Left ventricle myocardium inferior (tissue), 1 donor: ENCODE results near the gene METTL25. TPM values are rescaled to one million over a fixed set of nuclear protein-coding genes. Genes with fewer than 3 reads are reported as not detected.

ENCODE experiments used
- DNase-seq: peaks from one replicate; pipeline ENCODE4 v3.0.0-alpha.2; 2020
- H3K27ac ChIP-seq: fragments of 200-600 bp; replicated peaks from 2 replicates; pipeline ENCODE4 v1.8.0; 2021
- H3K27me3 ChIP-seq: fragments of 200-600 bp; 2 replicates; pipeline ENCODE4 v1.8.0; 2021; ENCODE audit warnings: low read depth
- H3K36me3 ChIP-seq: fragments of 200-600 bp; 2 replicates; pipeline ENCODE4 v1.8.0; 2021
- H3K4me1 ChIP-seq: fragments of 200-600 bp; 2 replicates; pipeline ENCODE4 v1.8.0; 2021
- H3K4me3 ChIP-seq: fragments of 200-600 bp; 2 replicates; pipeline ENCODE4 v1.8.0; 2021; ENCODE audit warnings: mild to moderate bottlenecking, moderate library complexity
- H3K9me3 ChIP-seq: fragments of 200-600 bp; replicated peaks from 2 replicates; pipeline ENCODE4 v1.8.0; 2021
- CTCF ChIP-seq: fragments of 200-600 bp; IDR thresholded peaks from 2 replicates; pipeline ENCODE4 v1.8.0; 2021; ENCODE audit warnings: antibody characterized with exemption, mild to moderate bottlenecking, borderline replicate concordance
- intact Hi-C: fragments of 100-400 bp; cut with micrococcal nuclease; formaldehyde crosslinking; loops from one replicate; pipeline ENCODE4 v1.11.0; 2022
- total RNA-seq: library from RNA; stranded (reverse); fragmentation: NEBNext Ultra II Directional; extraction: Animal tissue kit (Norgen Biotek cat#: 25700); gene quantifications from one replicate; pipeline ENCODE4 v1.2.1, GENCODE V29; 2021
- donor health status: DM: no; HTN: yes; CAD: no; lungs with severe emphysema.

The METTL25 gene
- total RNA-seq, 1 donor from 2014 or later: 15.8 TPM

GRCh38 chr12:82406651-82407050, 48.3 kb downstream of the METTL25 start:
- Histone ChIP-seq H3K27me3 (no peaks in the 10 kb centered on the region), H3K4me3 (no peak overlapping the region), H3K9me3 (no peaks in the 10 kb centered on the region), H3K27ac (no peak overlapping the region), H3K4me1 (no peaks in the 10 kb centered on the region), H3K36me3 (peaks cover 28% of the 10 kb centered on the region)
- DNase-seq: no peak
- TF ChIP-seq CTCF: no peak
- intact Hi-C loops: no loop called here

GRCh38 chr12:82407481-82407880, 49.2 kb downstream of the METTL25 start:
- no peak for TF ChIP-seq CTCF
- DNase-seq: no peak
- Histone ChIP-seq H3K27ac (no peak overlapping the region), H3K9me3 (no peaks in the 10 kb centered on the region), H3K4me1 (no peaks in the 10 kb centered on the region), H3K36me3 (peaks cover 28% of the 10 kb centered on the region), H3K4me3 (no peak overlapping the region), H3K27me3 (no peaks in the 10 kb centered on the region)
- intact Hi-C loops: no loop called here

- intact Hi-C loops: no loop called here
- no peak for TF ChIP-seq CTCF
- no peaks in the 10 kb centered on the region for H3K4me1 ChIP-seq
- no peak overlapping the region for H3K27ac ChIP-seq
- peaks cover 22% of the 10 kb centered on the region for H3K36me3 ChIP-seq
- DNase-seq: no peak
- no peak overlapping the region for H3K4me3 ChIP-seq
- no peaks in the 10 kb centered on the region for H3K27me3 ChIP-seq
- H3K9me3 ChIP-seq: no peaks in the 10 kb centered on the region
These were observed 50.5 kb downstream of the METTL25 start for GRCh38 chr12:82408844-82409243.

GRCh38 chr12:82411546-82412230, 53.4 kb downstream of the METTL25 start:
- Histone ChIP-seq H3K9me3 (no peaks in the 10 kb centered on the region), H3K27ac (no peak overlapping the region), H3K36me3 (peaks cover 24% of the 10 kb centered on the region), H3K4me3 (no peak overlapping the region), H3K27me3 (no peaks in the 10 kb centered on the region), H3K4me1 (no peaks in the 10 kb centered on the region)
- TF ChIP-seq CTCF: no peak
- intact Hi-C loops: no loop called here
- DNase-seq: no peak

- DNase-seq: no peak
- H3K27me3 ChIP-seq: no peaks in the 10 kb centered on the region
- peaks cover 24% of the 10 kb centered on the region for H3K36me3 ChIP-seq
- no peak overlapping the region for H3K27ac ChIP-seq
- H3K4me1 ChIP-seq: no peaks in the 10 kb centered on the region
- H3K9me3 ChIP-seq: no peaks in the 10 kb centered on the region
- intact Hi-C loops: no loop called here
- no peak for TF ChIP-seq CTCF
- no peak overlapping the region for H3K4me3 ChIP-seq
These were observed 53.9 kb downstream of the METTL25 start for GRCh38 chr12:82412246-82412645.
